D341Med (cell line): ENCODE measurements around the gene CCDC152.

Source experiments
- DNase-seq: peaks from one replicate; pipeline ENCODE4 v3.0.0; 2012; ENCODE audit warnings: low spot score

Gene CCDC152

GRCh38 chr5:42781584-42781983 lies 25.0 kb downstream of the CCDC152 start:
- DNase-seq, result no peak

- DNase-seq, result no peak
These were observed 27.5 kb downstream of the CCDC152 start for GRCh38 chr5:42784132-42784531.

GRCh38 chr5:42785756-42786155 lies 29.1 kb downstream of the CCDC152 start:
- no peak for DNase-seq

GRCh38 chr5:42787073-42787472 lies 30.5 kb downstream of the CCDC152 start:
- no peak for DNase-seq

- DNase-seq, result no peak
These were observed 31.2 kb downstream of the CCDC152 start for GRCh38 chr5:42787845-42788244.

GRCh38 chr5:42791151-42791550 lies 34.5 kb downstream of the CCDC152 start:
- DNase-seq, result no peak

GRCh38 chr5:42798284-42799240 lies 41.9 kb downstream of the CCDC152 start:
- DNase-seq, result no peak

GRCh38 chr5:42799241-42799608 lies 42.6 kb downstream of the CCDC152 start:
- no peak for DNase-seq

GRCh38 chr5:42799668-42800114 lies 43.1 kb downstream of the CCDC152 start:
- DNase-seq, result no peak

GRCh38 chr5:42800748-42801330 lies 44.2 kb downstream of the CCDC152 start:
- no peak for DNase-seq

- DNase-seq, result no peak
These were observed 45.0 kb downstream of the CCDC152 start for GRCh38 chr5:42801516-42802166.

GRCh38 chr5:42804717-42805339 lies 48.2 kb downstream of the CCDC152 start:
- no peak for DNase-seq

- no peak for DNase-seq
These were observed 49.5 kb downstream of the CCDC152 start for GRCh38 chr5:42806004-42806700.

GRCh38 chr5:42806701-42807262 lies 50.2 kb downstream of the CCDC152 start:
- DNase-seq, result no peak

GRCh38 chr5:42807722-42808447 lies 51.3 kb downstream of the CCDC152 start:
- no peak for DNase-seq

GRCh38 chr5:42808888-42809611 lies 52.4 kb downstream of the CCDC152 start:
- DNase-seq, result no peak

- no peak for DNase-seq
These were observed 54.4 kb downstream of the CCDC152 start for GRCh38 chr5:42810834-42811590.

- no peak for DNase-seq
These were observed 55.2 kb downstream of the CCDC152 start, which contains the start of gene SELENOP for GRCh38 chr5:42811591-42812446. SELENOP (minus strand) TSS chr5:42811892; CDS start chr5:42808353, 3,539 bp downstream.
